ENCODE results near the gene MSRB1.

DNA sequence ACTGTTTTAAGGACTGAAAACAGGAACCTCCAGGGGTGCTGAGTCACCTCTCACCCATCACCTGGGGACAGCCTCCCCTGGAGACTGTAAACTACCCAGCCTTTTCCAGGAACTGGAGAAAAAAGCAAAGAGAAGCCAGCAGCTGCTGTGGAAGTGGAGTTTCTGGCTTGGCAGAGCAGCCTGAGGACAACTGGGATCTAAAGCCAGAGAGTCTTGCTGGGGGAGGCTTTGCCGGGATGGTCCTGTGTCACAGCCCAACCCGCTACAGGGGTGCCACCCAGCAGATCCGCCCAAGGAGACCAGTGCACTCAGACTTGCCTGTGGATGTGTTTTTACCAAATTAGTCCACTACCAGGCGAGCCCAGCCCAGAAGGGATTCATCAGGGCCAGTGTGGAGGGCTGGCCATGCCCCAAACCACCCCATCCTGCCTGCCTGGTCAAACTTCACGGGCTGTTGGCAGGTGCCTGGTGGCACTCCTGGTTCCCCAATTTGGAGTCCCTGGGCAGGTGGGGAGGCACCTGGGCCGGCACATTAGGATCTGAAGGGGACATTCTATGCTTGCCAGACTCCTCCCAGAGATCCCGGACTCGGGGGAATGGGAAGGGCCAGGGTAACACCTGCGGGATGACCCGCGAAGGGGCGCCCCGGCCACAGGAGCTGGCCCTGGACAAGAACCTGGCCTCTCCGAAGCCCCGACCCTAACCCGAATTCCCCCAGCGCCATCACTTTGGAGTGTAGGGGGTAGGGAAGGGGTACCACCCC, 771 bp downstream of the MSRB1 start:
- TF ChIP-seq POLR2A (IDR thresholded peaks at IDR 0.05): no peak
- TF ChIP-seq, protein P1, sequence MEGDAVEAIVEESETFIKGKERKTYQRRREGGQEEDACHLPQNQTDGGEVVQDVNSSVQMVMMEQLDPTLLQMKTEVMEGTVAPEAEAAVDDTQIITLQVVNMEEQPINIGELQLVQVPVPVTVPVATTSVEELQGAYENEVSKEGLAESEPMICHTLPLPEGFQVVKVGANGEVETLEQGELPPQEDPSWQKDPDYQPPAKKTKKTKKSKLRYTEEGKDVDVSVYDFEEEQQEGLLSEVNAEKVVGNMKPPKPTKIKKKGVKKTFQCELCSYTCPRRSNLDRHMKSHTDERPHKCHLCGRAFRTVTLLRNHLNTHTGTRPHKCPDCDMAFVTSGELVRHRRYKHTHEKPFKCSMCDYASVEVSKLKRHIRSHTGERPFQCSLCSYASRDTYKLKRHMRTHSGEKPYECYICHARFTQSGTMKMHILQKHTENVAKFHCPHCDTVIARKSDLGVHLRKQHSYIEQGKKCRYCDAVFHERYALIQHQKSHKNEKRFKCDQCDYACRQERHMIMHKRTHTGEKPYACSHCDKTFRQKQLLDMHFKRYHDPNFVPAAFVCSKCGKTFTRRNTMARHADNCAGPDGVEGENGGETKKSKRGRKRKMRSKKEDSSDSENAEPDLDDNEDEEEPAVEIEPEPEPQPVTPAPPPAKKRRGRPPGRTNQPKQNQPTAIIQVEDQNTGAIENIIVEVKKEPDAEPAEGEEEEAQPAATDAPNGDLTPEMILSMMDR (IDR thresholded peaks at IDR 0.05 in 4 of 5, conservative IDR thresholded peaks at IDR 0.05 in 1 of 5): no peak
